OCI-LY7 (cell line): ENCODE results near the gene RNPEPL1. TPM values are rescaled to one million over a fixed set of nuclear protein-coding genes. Genes with fewer than 3 reads are reported as not detected.
A peak's percentile ranks its signal among the peaks of the same experiment; 100 is the strongest.

Source experiments
- BruUV-seq: library from RNA; stranded (reverse); fragments of 400-500 nt; replicated peaks from 2 replicates; lab custom pipeline; 2021; lab: Mats Ljungman, UMichigan
- CTCF ChIA-PET: fragments of 300-600 bp; sonication (Branson Sonifier 250); formaldehyde crosslinking; loops from one replicate; lab custom pipeline; 2022; ENCODE audit warnings: antibody characterized with exemption; ENCODE audit not compliant: unreplicated experiment; lab: Charles Lee
- POLR2A ChIA-PET: fragments of 300-600 bp; sonication (Branson Sonifier 250); formaldehyde crosslinking; loops from one replicate; lab custom pipeline; 2022; ENCODE audit warnings: antibody characterized with exemption; lab: Charles Lee
- DNase-seq: peaks from one replicate; pipeline ENCODE4 v3.0.0-alpha.2; 2015; ENCODE audit warnings: low spot score
- H2AFZ ChIP-seq: fragments of 200-600 bp; sonication (generic), shearing (Covaris generic); 2 replicates; pipeline ENCODE4 v1.6.1; 2014; ENCODE audit warnings: mild to moderate bottlenecking, antibody characterized with exemption, low read length, moderate library complexity
- H3K27ac ChIP-seq: fragments of 200-600 bp; sonication (generic); 2 replicates; pipeline ENCODE4 v1.5.1; 2014; ENCODE audit warnings: mixed run types, low read depth, mild to moderate bottlenecking, moderate library complexity, low read length, inconsistent platforms; ENCODE audit not compliant: poor library complexity, severe bottlenecking
- H3K36me3 ChIP-seq: fragments of 200-600 bp; sonication (generic); 2 replicates; pipeline ENCODE4 v1.6.1; 2014; ENCODE audit warnings: mild to moderate bottlenecking, antibody characterized with exemption, low read length, moderate library complexity, mixed read lengths; ENCODE audit not compliant: insufficient read depth
- H3K4me1 ChIP-seq: fragments of 200-600 bp; sonication (generic); 2 replicates; pipeline ENCODE4 v1.5.1; 2014; ENCODE audit warnings: mild to moderate bottlenecking, low read length; ENCODE audit not compliant: insufficient read depth, poor library complexity, severe bottlenecking
- H3K4me2 ChIP-seq: fragments of 200-600 bp; sonication (generic); 2 replicates; pipeline ENCODE4 v1.6.1; 2014; ENCODE audit warnings: mild to moderate bottlenecking, low read length
- H3K4me3 ChIP-seq: fragments of 200-600 bp; sonication (generic); 2 replicates; pipeline ENCODE4 v1.5.1; 2014; ENCODE audit warnings: mild to moderate bottlenecking, low read depth, low read length; ENCODE audit not compliant: poor library complexity, severe bottlenecking
- H3K79me2 ChIP-seq: fragments of 200-600 bp; sonication (generic); 2 replicates; pipeline ENCODE4 v1.6.1; 2016; ENCODE audit warnings: low read depth, mild to moderate bottlenecking, low read length, moderate library complexity, mixed read lengths; ENCODE audit not compliant: insufficient read depth
- H3K9me2 ChIP-seq: fragments of 200-600 bp; sonication (generic); 2 replicates; pipeline ENCODE4 v1.6.1; 2016; ENCODE audit warnings: mild to moderate bottlenecking, low read length, mixed read lengths; ENCODE audit not compliant: insufficient read depth
- H3K9me3 ChIP-seq: fragments of 200-600 bp; sonication (generic); 2 replicates; pipeline ENCODE4 v1.6.1; 2014; ENCODE audit warnings: mild to moderate bottlenecking, mixed run types, low read length, mixed read lengths
- H4K20me1 ChIP-seq: fragments of 200-600 bp; sonication (generic); 2 replicates; pipeline ENCODE4 v1.6.1; 2014; ENCODE audit warnings: mild to moderate bottlenecking, antibody characterized with exemption, low read length, moderate library complexity, mixed read lengths; ENCODE audit not compliant: insufficient read depth
- CTCF ChIP-seq: fragments of 200-600 bp; sonication (generic); conservative IDR thresholded peaks from 2 replicates; pipeline ENCODE4 v1.5.1; 2014; ENCODE audit warnings: mild to moderate bottlenecking, antibody characterized with exemption, low read length, moderate library complexity, mixed read lengths
- EZH2phosphoT487 ChIP-seq: fragments of 200-600 bp; sonication (generic); IDR thresholded peaks from 2 replicates; pipeline ENCODE4 v1.6.1; 2018; ENCODE audit warnings: low read depth, borderline replicate concordance, mild to moderate bottlenecking, mixed run types, antibody characterized with exemption, low read length, moderate library complexity, mixed read lengths
- intact Hi-C: fragments of 100-400 bp; cut with micrococcal nuclease; formaldehyde crosslinking; loops from one replicate; pipeline ENCODE4 v1.10.0; 2022; ENCODE audit not compliant: unreplicated experiment
- total RNA-seq, 2 experiments: library from RNA; depleted of rRNA in 1 of 2; stranded (reverse); fragments of >200 nt in 1 of 2; shearing (Covaris generic) in 1 of 2; gene quantifications; 2 replicates each; pipeline ENCODE4 v1.2.3, GENCODE V29; 2014 to 2022

Gene RNPEPL1
- total RNA-seq, 2 experiments from 2014 or later = 41.9 to 51.8 TPM

GRCh38 chr2:240578110-240578450, 9.8 kb downstream of the RNPEPL1 start:
- no peak overlapping the region for H3K27ac ChIP-seq
- ChIA-PET POLR2A (interaction anchor here (1.2 kb wide), 1 partner anchor 8 kb away, joined by 3 read pairs; the partner anchor contains the start of gene CAPN10), CTCF (no interaction called here)
- peaks cover 75% of the 10 kb centered on the region for H3K36me3 ChIP-seq
- no peak overlapping the region for H3K4me3 ChIP-seq
- peaks cover 44% of the 10 kb centered on the region for H3K4me1 ChIP-seq
- peaks cover 35% of the 10 kb centered on the region for H3K79me2 ChIP-seq
- H4K20me1 ChIP-seq = 0 out of 2 replicates have a peak, but pooled peaks cover 4% of the 10 kb centered on the region
- H3K4me2 ChIP-seq = no peak overlapping the region
- no peak for DNase-seq
- TF ChIP-seq CTCF (no peak), EZH2phosphoT487 (no peak)
- intact Hi-C loops = no loop called here
- no peaks in the 10 kb centered on the region for H3K9me3 ChIP-seq
- H3K9me2 ChIP-seq = no peaks in the 10 kb centered on the region
- H2AFZ ChIP-seq = no peak overlapping the region
- BruUV-seq = TSS peak; percentile 39

GRCh38 chr2:240578488-240578887, 10.2 kb downstream of the RNPEPL1 start:
- CTCF ChIA-PET = no interaction called here
- no TSS peak for BruUV-seq
- H3K9me2 ChIP-seq = no peaks in the 10 kb centered on the region

More at GRCh38 chr2:240578488-240578887, 10.2 kb downstream of the RNPEPL1 start:
- peaks cover 48% of the 10 kb centered on the region for H3K4me1 ChIP-seq
- no peak overlapping the region for H3K4me3 ChIP-seq
- 0 out of 2 replicates have a peak, but pooled peaks cover 4% of the 10 kb centered on the region for H4K20me1 ChIP-seq
- peaks cover 39% of the 10 kb centered on the region for H3K79me2 ChIP-seq
- no peak overlapping the region for H3K4me2 ChIP-seq
- intact Hi-C loops = no loop called here
- H2AFZ ChIP-seq = no peak overlapping the region
- POLR2A ChIA-PET = interaction anchor here (1.2 kb wide), 1 partner anchor 8 kb away, joined by 3 read pairs; the partner anchor contains the start of gene CAPN10
- TF ChIP-seq CTCF (no peak), EZH2phosphoT487 (no peak)
- H3K9me3 ChIP-seq = no peaks in the 10 kb centered on the region
- H3K36me3 ChIP-seq = peaks cover 79% of the 10 kb centered on the region
- no peak overlapping the region for H3K27ac ChIP-seq
- no peak for DNase-seq
